GM18520 (cell line): ENCODE data around the gene RIC8B.
"Not testable (repeated sequence)": the region's sequence is repeated elsewhere in the genome, so short reads cannot be mapped to it uniquely, and the experiment has no call there.

Experiments
- ATAC-seq: cut with Tn5 transposase; IDR thresholded peaks from one replicate; pipeline ENCODE4 v1.9.1; 2021; ENCODE audit not compliant: unreplicated experiment

RIC8B gene

GRCh38 chr12:106774005-106774807, at the start of gene RIC8B:
Gene RIC8B (plus strand): TSS chr12:106774682. CDS start chr12:106774746, 64 bp downstream.
- ATAC-seq, result peak; percentile 69

GRCh38 chr12:106724934-106725333, 49.5 kb upstream of the RIC8B start:
- no peak for ATAC-seq

DNA sequence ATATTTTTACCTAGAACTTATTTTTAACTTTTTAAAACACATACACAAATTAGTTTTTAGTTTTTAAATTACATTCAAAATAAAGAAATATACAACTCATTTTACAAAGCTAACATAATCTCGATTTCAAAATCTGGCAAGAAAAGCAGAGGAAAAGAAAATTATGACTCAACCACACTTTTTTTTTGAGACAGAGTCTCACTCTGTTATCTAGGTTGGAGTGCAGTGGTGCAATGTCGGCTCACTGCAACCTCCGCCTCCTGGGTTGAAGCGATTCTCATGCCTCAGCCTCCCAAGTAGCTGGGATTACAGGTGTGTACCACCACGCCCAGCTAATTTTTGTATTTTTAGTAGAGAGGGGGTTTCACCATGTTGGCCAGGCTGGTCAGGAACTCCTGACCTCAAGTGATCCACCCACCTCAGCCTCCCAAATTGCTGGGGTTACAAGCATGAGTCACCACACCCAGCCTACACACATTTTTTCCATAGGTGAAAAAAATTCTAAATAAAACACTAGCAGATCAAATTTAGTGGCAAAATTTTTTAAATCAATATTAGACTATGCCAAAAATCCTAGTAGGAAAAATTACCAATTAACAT, 47.8 kb upstream of the RIC8B start:
- ATAC-seq, result not testable (repeated sequence)

DNA sequence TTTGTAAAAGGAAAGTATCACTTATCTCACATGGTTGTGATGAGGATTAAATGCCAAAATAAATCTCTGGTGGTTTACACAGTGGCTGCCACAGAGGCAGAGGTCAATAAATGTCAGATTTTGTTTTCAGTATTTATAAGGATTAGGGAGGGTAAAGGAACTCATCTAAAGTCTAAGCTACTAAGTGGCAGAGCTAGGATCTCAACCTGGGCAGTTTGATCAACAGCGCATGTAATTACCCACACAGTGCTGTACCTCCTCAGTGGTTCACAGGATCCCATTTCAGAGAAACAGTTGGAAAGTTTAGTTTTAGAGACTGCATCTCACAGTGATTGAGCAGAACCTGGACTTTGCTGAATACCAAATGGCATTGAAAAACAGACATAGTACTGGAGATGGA, 44.9 kb upstream of the RIC8B start:
- ATAC-seq, result no peak

DNA sequence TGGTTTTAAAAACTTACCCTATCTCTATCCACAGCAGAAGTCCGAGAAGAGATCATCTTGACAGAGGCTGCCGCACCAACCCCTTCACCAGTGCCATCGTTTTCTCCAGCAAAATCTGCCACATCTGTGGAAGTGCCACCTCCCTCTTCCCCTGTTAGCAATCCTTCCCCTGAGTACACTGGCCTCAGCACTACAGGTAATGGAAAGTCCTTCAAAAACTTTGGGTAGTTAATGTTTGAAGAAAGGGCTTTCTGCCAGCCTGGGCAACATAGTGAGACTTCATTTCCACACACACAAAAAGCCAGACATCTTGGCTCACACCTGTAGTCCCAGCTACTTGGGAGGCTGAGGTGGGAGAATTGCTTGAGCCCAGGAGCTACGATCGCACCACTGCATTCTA, 41.6 kb upstream of the RIC8B start:
- no peak for ATAC-seq

- ATAC-seq, result no peak
Observed at GRCh38 chr12:106733660-106734059, 40.8 kb upstream of the RIC8B start.

DNA sequence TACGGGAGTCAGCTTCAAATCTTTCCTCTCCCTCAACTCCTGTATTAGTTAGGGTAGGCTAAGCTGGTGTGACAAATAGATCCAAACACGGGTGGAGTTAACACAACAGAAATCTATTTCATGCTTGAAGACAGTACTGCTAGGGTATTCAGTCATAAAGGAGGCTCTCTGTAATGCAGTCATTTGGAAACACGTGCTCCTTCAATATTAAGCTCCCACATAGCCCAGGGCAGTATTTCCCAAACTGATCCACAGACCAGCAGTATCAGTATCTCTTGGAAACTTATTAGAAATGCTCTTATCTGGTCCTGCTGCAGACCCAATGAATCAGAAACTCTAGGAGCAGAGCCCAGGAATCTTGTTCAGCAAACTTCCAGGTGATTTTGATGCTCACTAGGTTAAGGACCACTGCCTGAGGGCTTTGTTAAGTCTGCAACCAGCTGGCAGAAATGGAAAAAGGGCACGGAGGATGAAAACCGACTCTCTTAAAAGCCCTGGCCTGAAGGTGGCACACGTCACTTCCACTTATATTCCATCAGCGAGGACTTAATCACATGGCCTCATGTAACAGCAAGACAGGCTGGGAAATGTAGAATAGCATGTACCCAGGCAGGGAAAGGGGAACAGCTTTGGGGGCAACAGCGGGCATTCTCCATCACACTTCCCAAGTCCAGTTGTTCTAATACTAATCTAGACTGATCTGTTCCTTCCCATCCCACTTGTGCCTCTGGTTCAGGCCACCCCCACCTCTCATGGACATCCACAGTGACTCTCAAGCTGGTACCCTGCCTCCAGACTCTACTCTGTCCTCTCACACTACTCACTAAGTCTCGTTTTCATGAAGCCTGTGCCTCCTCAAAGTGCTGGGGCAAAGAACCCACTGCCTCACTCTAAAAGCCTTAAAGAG, 38.2 kb upstream of the RIC8B start:
- no peak for ATAC-seq

- no peak for ATAC-seq
Observed at GRCh38 chr12:106739318-106739717, 35.2 kb upstream of the RIC8B start.

- no peak for ATAC-seq
Observed at GRCh38 chr12:106739815-106740530, 34.5 kb upstream of the RIC8B start.

DNA sequence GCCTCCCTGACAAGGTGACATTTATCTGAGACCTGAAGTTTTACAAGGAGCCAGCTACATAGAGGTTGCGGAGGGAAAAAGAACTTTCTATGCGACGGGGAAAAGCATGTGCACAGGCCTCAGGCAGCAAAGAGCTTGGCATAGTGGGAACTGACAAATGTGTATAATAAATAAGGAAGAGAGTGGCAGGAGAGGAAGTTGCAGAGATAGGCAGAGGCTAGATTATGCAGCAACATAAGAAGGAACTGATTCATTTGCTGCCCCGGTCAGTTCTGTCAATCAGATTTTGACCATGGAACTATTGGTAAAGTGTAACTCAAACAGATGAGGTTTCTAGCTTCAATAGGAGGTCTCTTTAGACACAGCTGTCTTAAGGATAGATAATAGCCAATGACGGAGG, 33.7 kb upstream of the RIC8B start:
- ATAC-seq, result no peak

DNA sequence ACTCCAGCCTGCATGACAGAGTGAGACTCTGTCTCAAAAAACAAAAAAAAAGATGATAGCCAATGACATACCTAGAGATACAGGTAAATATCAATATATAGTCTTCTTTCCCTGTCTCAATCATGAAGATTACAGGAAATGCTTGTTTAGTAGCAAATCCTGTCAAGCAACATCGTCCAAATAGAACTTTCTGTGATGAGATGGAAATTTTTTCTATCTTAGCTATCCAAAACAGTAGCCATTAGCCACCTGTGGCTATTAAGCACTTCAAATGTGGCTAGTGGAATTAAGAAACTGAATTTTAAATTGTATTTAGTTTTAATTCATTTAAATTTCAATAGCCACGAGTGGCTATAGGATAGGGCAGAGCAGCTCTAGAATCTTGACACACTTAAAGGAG, 33.2 kb upstream of the RIC8B start:
- no peak for ATAC-seq

DNA sequence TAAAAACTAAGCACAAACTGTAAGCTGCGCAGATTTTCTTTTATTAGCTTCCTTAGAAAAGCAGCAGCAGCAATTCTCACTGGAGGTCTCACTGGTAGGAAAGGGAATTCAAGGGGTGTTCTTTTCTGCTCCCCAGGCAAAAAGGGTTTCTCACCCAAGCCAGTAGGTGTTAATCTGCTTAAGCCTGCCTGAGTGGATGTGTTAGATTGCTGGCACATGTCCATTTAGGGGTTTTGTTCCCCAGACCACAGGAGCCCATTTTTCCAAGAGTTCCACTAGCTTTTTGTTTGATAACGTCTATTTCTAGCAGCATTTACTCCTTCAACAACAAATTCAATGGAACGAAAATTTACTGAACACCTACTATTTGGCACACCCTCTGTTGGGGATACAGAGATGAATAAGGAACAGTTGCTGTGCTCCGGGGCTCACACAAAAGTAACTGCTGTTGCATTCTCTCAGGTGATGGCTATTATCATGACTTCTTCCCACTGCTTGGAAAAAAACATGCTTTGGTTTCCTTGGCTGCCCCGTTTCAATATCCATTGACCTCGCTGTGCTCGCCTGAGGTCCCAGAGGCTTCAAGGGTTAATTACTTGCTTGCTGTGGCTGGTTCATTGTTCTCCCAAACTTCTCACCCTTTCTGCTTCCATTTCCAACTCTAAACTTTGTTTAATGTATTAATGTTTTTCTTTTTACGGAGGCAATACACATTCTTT, 31.1 kb upstream of the RIC8B start:
- no peak for ATAC-seq

DNA sequence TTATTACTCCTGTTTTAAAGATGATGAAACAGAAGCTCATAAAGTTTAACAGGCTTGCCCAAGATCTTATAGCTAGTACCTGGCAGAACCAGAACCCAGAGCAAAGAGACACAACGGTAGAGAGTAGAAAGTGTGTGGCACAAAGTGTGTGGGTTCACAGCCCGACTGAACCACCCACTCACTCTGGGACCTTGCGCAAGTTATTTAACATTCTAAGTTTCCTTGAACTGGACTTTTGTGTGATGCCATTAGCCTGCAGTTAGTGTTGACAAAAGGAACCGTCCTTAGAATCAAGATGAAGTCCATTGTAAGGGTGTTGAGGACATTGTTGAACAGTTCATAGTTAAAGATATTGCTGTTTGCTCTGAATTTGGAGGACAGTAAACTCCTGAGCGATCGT, 29.9 kb upstream of the RIC8B start:
- ATAC-seq, result no peak

DNA sequence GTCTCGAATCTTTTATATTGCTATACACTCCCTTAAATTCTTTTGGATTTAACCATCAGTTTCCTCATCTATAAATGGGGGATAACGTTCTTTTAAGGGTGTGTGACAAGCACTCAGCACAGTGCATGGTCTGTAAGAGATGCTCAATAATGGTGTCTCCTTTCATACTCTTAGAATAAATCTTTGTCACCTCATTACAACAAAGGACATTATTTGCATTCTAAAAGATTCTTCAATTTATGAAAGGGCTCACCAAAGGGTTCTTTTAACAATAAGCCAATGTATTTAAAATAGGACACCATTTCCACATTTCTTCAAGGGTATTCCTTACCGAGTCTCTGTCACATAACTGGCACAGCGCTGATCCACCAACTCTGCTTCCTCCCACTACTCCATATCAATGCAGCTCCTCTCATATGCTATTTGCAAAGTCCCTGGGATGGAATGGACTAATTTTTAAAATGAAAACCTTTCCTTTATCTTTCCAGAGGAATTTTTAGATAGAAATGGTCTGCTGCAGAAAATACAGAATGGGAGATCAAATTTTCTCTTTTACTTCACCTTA, 29.2 kb upstream of the RIC8B start:
- no peak for ATAC-seq

GRCh38 chr12:106747973-106748436, 26.5 kb upstream of the RIC8B start:
- ATAC-seq, result no peak

- ATAC-seq, result no peak
Observed at GRCh38 chr12:106750524-106750923, 24.0 kb upstream of the RIC8B start.

DNA sequence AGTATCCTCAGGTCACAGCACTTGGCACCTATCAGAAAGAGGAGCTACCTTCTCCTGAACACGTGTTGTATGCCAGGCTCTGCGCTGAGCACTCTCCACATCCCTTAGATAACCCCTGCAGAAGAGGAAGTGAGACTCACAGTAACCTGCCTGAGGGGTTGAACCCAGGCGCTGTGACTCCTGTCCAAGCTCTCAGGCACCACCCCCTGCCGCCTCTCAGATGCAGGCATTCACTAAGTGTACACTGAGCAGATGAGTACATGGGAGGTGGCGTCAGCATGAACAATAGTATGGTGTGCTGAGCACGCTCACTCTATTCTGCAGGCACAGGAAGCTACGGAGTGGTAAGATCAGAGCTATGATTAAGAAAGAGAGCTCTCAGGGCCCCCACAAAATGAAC, 21.0 kb upstream of the RIC8B start:
- peak; percentile 83 for ATAC-seq

- no peak for ATAC-seq
Observed at GRCh38 chr12:106754331-106754730, 20.2 kb upstream of the RIC8B start.

- no peak for ATAC-seq
Observed at GRCh38 chr12:106757623-106758348, 16.7 kb upstream of the RIC8B start.
